HG03460 (cell line): ENCODE measurements around the gene GTPBP3.
"Not testable (repeated sequence)": the region's sequence is repeated elsewhere in the genome, so short reads cannot be mapped to it uniquely, and the experiment has no call there.

Experiments used
- ATAC-seq: cut with Tn5 transposase; IDR thresholded peaks from one replicate; pipeline ENCODE4 v1.9.1; 2021; ENCODE audit not compliant: unreplicated experiment

GTPBP3 gene

DNA sequence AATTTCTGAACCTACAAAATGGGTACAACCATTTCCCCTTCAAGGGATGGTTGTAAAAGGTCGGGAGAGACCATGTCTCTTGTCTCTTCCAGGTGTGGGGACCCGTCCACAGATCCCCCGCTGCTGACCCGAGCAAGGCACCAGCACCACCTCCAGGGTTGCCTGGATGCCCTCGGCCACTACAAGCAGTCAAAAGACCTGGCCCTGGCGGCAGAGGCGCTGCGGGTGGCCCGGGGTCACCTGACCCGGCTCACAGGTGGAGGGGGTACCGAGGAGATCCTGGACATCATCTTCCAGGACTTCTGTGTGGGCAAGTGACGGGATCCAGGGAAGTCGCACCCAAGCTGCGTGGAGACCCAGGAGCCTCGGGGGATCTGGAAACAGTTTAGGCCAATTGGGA, 4.0 kb downstream of the GTPBP3 start:
- no peak for ATAC-seq

DNA sequence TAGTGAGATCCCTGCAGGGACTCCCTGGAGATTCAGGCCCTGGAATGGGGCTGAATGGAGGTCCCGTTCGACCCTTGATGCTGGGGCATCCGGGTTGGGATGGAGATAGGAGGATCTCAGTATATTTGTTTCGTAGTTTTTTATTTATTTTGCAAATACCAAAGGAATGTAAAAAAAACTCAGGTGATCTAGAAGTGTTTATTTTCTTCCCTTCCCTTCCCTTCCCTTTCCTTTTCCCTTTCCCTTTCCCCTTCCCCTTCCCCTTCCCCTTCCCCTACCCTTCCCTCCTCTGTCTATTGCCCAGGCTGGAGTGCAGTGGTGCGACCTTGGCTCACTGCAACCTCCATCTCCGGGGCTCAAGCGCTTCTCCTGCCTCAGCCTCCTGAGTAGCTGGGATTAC, 4.5 kb downstream of the GTPBP3 start:
- no peak for ATAC-seq

DNA sequence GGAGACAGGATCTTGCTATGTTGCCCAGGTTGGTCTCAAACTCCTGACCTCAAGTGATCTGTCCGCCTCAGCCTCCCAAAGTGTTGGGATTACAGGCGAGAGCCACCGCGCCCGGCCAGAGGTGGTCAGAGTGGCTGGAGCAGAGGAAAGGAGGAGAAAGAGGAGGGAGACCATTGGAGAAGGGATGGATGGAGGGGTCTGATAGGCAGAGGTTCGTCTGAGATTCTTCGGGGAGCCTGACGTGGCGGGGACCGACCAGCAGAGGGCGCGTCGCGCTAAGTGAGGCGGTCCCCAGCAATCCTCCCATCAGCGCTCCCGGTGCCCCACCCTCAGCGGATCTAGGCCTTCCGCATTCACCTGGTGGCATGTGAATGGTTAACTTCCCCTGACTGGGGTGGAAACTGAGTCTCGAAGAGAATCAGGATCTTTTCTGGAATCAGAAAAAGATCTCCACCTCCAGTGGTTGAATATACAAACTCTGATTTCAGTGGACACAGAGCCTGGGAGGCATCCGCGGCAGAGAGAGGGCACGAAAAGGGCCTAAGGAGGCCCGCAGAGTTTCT, 8.8 kb downstream of the GTPBP3 start:
- ATAC-seq, result no peak

DNA sequence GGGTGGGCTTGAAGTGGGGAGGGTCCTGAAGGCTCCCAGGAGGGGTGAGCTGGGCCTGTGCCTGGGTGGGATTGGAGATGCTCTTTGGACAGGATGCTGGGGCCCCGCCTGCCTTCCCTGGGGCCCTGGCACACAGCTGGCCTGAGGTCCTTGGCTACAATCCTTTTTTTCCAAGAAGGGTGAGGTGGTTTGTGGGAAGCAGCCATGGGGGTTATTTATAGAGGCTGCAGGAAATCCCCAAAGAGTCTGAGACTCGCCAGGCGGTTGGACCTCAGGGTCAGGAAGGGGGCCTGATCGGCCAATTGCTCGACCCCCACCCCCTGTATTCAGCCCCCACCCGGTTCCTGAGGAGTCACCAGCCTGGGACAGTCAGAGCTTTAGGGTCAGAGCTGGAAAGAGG, 10.0 kb downstream of the GTPBP3 start:
- ATAC-seq, result no peak

DNA sequence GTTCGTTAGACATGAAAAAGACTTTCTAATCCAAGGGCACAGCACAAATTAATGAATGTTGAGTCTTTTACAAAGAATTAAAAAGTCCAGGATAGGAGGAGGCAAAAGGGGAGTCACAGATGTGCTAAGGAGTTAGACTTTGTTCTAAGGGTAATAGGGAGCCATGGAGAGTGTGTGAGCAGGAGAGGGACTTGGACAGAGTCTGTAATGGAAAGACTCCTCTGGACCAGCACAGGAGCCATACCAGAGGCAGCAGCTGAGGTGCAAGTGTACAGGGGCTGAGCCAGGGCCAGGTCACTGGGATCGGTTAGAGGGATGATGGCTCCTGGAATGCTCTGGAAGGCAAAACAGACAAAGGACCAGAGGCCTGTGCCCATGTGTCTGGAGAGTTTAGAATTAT, 10.5 kb downstream of the GTPBP3 start:
- ATAC-seq, result no peak

DNA sequence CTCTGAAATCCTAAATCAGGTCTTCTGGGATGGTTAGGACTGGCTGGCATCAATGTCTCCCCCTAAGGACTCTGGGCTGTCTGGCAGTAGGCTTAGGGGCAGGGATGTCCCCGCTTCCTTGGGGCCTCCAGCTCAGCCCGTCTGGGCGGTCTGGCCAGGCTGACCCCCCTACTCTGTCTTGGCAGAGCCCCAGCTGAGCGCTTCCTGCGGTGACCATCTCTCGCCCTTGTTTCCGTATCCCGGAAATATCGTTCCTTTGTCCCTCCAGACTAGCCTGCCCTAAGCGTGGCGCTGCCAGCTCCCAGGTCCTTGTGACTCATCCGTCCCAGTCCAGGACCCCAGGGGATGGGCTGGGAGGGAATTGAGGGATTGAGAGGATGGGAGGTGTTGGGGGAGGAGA, 11.3 kb downstream of the GTPBP3 start:
- no peak for ATAC-seq

DNA sequence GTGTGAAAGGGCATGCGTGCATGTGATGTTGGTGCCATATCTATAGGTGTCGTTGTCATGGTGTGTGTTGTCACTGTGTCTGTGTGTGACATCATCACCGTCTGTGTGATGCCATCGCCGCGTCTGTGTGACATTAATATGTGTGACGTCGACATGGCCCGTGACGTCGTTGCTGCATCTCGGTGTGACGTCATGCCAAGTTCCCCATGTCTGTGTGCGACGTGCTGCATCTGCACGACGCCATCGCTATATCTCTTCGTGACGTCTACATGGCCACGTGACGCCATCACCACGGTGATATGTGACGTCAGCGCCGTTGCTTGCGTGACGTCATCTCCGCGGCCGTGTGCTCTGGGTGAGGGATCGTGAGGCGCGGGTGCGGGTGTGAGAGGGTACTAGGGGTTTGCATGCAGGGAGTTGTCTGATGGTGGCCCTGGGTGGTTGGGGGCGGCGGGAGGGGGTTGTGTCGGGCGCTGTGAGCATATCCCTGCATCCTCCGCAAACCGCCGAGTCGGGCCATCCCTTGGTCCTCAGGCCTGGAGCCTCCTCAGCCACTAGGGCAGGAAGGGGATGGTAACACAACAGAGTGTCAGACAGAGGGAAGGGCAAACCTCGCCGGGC, 14.6 kb downstream of the GTPBP3 start:
- ATAC-seq, result no peak

DNA sequence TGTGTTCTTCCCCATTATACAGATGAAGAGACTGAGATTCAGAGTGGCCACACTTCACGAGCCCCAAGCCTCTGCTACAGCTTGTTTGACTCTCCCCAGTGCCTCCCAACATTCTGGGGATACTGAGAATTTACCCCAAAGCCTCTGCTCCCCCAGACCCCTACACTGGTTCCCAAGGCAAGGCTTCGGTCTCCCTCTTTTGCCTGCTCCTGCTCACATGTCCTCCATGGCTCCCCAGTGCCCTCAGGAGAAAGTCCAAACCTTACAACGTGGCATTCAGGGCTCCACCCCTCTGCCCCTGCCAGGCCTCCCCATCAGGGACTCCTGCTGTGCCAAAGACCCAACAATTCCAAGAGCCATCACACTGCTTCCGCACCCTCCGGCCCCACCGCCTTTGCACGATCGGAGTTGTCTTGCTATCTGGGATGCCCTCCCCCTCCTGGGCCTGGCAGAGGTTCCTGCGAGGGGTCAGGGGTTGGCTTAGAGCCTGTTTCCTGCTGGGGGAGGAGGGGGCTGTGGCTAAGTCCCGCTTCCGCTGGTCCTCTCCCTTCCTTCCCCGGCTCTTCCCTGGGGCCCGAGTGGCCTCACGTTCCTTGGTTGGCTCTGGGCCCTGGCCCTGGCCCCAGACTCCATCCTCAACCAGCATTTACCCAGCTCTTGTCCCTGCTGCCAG, 15.4 kb downstream of the GTPBP3 start:
- no peak for ATAC-seq

DNA sequence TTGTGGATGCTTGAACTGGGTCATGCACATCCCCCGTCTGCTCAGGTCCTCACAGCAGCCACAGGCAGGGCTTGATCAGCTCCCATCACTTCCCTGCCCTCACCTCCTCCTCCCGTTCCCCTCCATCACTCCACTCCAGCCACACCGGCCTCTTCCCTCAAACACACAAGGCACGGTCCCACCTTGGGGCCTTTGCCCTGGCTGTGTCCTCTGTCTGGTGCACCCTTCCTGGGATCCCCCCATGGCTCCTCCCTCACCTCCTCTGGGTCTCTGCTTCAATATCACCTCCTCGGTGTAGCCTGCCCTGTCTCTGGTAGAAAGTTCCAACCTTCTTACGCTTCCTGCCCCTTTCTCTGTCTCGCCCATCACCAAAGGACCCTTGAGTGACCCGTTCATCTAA, 16.0 kb downstream of the GTPBP3 start:
- ATAC-seq, result no peak

DNA sequence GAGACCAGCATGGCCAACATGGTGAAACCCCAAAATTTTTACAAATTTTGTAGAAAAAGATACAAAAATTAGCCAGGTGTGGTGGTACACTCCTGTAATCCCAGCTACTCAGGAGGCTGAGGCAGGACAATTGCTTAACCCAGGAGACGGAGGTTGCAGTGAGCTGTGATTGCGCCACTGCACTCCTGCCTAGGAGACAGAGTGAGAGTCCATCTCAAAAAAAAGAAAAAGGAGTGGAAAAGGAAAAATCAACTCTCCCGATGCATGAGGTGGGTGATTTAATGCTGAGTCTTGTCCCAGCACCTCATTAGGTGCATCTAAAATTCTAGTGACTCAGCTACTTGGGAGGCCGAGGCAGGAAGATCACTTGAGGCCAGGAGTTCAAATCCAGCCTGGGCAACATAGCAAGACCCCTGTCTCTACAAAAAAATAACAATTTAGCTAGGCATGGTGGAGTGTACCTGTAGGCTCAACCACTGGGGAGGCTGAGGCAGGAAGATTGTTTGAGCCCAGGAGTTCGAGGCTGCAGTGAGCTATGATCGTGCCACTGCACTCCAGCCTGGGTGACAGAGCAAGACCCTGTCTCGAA, 19.8 kb downstream of the GTPBP3 start:
- no peak for ATAC-seq

DNA sequence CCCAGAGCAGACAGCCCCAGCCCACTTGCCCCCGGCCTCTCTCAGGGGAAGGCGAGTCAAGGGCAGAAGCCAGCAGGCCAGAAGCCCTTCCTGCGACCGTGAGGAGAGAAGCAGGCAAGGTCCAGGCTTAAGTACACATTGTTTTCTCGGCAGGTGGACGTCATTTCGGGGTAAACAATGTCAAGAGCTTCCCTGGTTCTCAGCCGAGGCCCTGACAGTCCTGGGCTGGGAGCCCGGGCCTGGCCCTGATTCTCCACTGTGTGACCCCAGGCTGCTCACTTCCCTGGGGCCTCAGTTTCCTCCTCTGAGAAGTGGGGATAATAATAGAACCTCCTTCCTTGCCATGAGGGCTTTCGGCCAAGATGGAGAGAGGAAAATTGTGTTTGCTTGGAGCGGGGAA, 20.4 kb downstream of the GTPBP3 start:
- no peak for ATAC-seq

DNA sequence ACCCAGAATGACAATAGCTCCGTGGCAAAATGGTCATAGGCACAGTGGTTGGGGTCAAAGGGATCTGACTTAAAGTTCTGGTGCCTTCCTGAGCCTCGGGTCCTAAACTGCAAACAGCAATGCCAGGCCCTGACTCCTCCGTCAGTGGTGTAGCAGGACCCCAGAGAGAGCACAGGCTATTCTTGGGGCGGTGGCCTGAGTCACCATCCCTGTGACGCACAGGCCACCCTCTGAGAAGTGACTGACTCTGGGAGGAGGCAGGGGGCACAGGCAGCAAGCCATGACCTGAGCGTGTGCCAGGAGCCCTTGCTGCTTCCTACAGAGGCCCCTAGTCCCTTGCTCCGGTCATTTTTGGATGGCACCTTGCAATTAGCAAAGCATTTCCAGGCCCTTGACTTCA, 21.0 kb downstream of the GTPBP3 start:
- no peak for ATAC-seq

DNA sequence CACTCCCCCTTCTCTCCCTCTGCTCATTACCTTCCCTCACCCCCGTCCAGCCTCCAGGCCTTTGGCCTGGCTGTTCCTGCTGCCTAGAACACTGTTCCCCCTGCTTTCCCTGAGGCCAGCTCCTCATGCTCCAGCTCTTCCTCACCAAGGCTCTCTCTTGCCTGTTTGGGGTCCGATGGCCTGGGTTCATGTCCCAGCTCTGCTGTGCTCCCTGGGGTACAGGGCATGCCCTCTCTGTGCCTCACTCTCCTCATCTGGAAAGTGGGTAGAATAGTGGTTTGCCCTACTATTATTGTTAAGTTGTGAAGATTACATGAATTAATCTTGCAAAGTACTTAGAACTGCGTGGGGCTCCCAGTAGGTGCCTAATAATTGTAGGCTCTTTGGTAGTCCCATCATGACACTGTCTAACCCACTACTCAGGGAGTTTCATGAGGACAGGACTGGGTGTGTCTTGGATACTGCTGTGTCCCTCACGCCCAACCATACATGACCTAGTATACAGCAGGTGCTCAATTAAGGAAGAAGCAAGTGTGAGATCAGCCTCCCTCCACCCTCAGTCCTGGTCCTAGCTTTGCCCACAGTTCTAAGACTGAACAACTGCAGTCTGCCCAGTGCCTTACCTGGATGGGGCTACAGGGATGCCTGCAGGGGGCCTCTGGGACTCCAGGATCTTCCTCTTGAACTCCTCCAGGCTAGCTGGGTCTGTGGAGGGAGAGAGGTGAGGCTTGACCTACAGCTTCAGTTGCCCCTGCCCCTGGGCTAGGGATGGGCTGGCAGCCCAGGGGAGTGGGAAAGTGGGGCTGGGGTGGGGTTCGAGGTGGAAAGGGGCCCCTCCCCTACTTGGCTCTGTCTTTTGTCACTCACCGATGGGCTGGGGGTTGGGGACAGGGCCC, 22.8 kb downstream of the GTPBP3 start:
- no peak for ATAC-seq

DNA sequence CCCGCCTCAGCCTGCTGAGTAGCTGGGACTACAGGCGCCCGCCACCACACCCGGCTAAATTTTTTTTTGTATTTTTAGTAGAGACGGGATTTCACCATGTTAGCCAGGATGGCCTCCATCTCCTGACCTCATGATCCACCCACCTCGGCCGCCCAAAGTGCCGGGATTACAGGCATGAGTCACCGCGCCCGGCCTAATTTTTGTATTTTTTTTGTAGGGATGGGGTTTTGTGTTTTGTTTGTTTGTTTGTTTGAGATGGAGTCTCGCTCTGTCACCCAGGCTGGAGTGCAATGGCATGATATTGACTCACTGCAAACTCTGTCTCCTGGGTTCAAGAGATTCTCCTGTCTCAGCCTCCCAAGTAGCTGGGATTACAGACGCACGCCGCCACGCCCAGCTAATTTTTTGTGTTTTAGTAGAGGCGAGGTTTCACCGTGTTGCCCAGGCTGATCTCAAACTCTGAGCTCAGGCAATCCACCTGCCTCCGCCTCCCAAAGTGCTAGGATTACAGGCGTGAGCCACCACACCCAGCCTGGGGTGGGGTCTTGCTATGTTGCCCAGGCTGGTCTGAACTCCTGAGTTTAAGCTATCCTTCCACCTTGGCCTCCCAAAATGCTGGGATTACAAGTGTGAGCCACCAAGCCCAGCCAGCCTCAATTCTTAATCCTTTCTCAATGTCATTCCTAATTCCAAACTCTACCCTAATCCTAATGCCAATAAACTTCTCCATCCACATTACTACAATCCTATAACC, 26.7 kb downstream of the GTPBP3 start:
- not testable (repeated sequence) for ATAC-seq

DNA sequence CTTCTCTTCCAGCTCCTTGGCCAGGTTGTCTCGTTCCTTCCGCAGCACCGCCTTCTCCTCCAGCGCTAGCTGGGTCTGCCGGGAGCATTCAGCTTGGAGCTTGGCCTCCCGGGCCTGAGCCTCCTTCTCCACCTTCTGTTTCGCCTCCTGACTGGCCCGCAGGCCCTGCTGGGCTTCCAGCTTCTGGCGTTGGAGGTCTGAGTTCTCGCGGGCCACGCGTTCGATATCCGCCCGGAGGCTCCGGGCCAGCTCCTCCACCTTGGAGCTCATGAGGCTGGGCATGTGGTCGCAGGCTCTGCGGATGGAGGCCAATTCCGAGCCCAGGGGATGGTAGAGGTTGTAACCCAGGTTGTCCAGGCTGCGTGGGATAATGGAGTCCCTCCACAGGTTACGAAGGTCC, 28.0 kb downstream of the GTPBP3 start:
- no peak for ATAC-seq

DNA sequence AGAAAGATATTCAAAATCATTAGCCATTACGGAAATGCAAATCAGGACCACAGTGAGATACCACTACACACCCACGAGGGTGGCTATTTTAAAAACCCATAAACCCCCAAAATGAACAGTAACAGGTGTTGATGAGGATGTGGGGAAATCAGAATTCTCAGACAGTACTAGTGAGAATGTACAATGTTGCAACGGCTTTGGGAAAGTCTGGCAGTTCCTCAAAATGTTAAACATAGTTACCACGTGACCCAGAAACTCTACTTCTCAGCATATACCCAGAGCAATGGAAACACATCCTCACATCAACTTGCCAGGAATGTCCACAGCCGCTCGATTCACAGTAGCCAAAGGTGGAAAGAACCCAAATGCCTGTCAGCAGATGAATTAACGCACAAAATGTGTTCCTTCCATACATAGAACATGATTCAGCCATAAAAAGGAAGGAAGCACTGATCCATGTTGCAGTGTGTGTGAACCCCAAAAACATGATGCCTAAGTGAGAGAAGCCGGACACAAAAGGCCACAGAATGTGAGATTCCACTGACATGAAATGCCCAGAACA, 32.8 kb downstream of the GTPBP3 start:
- ATAC-seq, result peak; percentile 80

DNA sequence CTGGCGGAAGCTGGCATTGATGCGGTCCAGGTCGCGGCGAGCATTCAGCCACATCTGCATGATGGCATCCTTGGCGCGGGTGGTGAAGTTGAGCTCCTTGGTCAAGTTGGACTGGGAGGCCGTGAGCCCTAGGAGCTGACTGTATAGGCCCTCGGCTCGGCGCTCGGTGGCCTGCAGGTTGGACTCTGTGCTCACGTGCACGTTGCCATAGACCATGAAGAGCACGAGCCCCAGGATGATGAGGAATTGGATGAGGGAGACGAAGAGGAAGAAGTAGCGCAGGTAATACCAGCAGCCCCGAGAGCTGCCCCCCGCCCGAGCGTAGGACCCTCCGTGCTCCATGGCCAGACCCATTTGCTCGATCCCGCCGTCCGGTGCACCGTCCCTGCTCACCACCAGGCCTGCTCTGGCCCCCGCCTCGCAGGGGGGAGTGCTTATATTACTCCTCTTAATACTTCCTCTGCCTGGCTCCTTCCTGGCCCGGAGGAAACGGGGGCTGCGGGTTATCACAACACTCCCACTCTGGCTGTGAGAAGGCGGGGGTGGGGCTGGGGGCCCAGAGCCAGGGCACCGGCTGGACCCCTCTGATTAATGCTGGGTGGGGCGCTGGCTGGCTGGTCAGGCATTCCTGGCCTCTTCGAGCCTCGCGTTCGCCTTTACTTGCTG, 39.7 kb downstream of the GTPBP3 start, which contains the start of gene PLVAP:
TSS of gene PLVAP (minus strand) at position 408 of the 666 bp plus-strand sequence. CDS start at position 354, 54 bp downstream.
- ATAC-seq, result no peak

DNA sequence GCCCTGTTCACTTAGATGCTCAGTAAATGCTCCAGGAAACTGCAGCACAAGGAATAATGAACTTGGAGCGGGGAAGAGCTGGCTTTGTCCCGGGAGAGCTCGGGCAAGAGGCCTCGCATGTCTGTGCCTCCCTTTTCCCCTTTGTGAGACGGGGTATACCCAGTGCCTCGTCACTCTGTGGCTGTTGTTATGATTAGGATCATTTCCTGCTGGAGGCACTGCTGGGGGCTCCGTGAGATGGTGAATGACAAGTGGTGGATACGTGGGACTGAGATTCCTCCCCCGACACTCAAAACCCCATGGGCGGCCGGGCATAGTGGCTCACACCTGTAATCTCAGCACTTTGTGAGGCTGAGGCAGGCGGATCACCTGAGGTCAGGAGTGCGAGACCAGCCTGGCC, 40.9 kb downstream of the GTPBP3 start:
- no peak for ATAC-seq

DNA sequence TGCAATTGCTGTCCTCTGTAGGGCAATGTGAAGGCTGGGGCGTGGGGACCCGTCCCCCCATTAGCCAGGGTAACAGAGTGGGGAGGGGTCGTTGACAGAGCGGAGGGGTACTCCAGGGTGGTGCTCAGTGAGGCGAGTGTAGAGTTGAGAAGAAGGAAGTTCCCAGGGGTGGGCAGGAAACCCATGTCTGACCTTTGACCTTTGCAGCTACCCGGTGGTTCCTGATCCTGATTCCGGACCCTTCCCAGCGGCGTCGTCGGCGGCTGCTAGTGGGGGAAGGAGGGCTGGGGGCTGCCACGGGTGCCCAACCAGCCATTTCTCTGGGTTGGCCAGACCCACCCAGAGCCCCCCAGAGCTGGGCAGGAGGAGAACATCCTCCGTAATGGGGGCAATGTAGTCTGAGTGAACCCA, 41.9 kb downstream of the GTPBP3 start:
- no peak for ATAC-seq
